HL-60 (cell line): ENCODE measurements around the gene CPNE4.
A peak's percentile ranks its signal among the peaks of the same experiment; 100 is the strongest.

Experiments used
- DNase-seq, 2 experiments: peaks; one replicate each; pipeline ENCODE4 v3.0.0-alpha.2; 2010 to 2020; ENCODE audit warnings: low read depth in 1 of 2, low spot score in 1 of 2
- H3K27ac ChIP-seq: fragments of 250-450 bp; sonication (Bioruptor Pico); replicated peaks from 2 replicates; pipeline ENCODE4 v1.5.1; 2020; ENCODE audit warnings: mild to moderate bottlenecking, moderate library complexity
- H3K27me3 ChIP-seq: fragments of 250-450 bp; sonication (Bioruptor Pico); 2 replicates; pipeline ENCODE4 v1.5.1; 2021; ENCODE audit warnings: mild to moderate bottlenecking, moderate library complexity; ENCODE audit not compliant: insufficient read depth, poor library complexity, severe bottlenecking
- H3K4me3 ChIP-seq: replicated peaks from 2 replicates; pipeline ENCODE4 v1.5.1; 2011; ENCODE audit warnings: mild to moderate bottlenecking, control low read depth, low read length; ENCODE audit not compliant: insufficient read depth
- CTCF ChIP-seq: IDR thresholded peaks from one replicate; pipeline ENCODE4 v1.5.1; 2011; ENCODE audit warnings: low read length, control low read depth, inconsistent platforms; ENCODE audit not compliant: insufficient read depth
- GABPA ChIP-seq: IDR thresholded peaks from 2 replicates; pipeline ENCODE4 v1.6.1; 2012; ENCODE audit warnings: low read depth
- POLR2AphosphoS5 ChIP-seq: IDR thresholded peaks from 2 replicates; pipeline ENCODE4 v1.6.1; 2012; ENCODE audit warnings: low read depth
- REST ChIP-seq: IDR thresholded peaks from 2 replicates; pipeline ENCODE4 v1.6.1; 2012; ENCODE audit warnings: low read depth; ENCODE audit not compliant: insufficient replicate concordance
- SPI1 ChIP-seq: IDR thresholded peaks from 2 replicates; pipeline ENCODE4 v1.6.1; 2012; ENCODE audit warnings: low read depth, mild to moderate bottlenecking, borderline replicate concordance

The CPNE4 gene

GRCh38 chr3:131731709-131732108, 303.1 kb downstream of the CPNE4 start:
- TF ChIP-seq POLR2AphosphoS5 (no peak), REST (no peak), CTCF (no peak), GABPA (no peak), SPI1 (no peak)
- DNase-seq, result no peak

GRCh38 chr3:131730581-131730980, 304.2 kb downstream of the CPNE4 start:
- no peak overlapping the region for H3K4me3 ChIP-seq
- no peak overlapping the region for H3K27ac ChIP-seq
- DNase-seq, result no peak
- H3K27me3 ChIP-seq, result no peaks in the 10 kb centered on the region
- TF ChIP-seq POLR2AphosphoS5, result no peak
- TF ChIP-seq REST, result no peak
- no peak for TF ChIP-seq GABPA

More at GRCh38 chr3:131731709-131732108, 303.1 kb downstream of the CPNE4 start:
- H3K27me3 ChIP-seq, result no peaks in the 10 kb centered on the region
- H3K4me3 ChIP-seq, result no peak overlapping the region
- H3K27ac ChIP-seq, result no peak overlapping the region

GRCh38 chr3:131729643-131730017, 305.2 kb downstream of the CPNE4 start:
- DNase-seq, result peak in 1 of 2 experiments; percentile 9
- Histone ChIP-seq H3K27ac (no peak overlapping the region), H3K4me3 (no peak overlapping the region), H3K27me3 (no peaks in the 10 kb centered on the region)
- TF ChIP-seq GABPA (no peak), POLR2AphosphoS5 (no peak), CTCF (no peak), SPI1 (no peak), REST (no peak)
